Natural killer cell (primary cell): Measurements from ENCODE around the gene HOXC4. TPM values are rescaled to one million over a fixed set of nuclear protein-coding genes. Genes with fewer than 3 reads are reported as not detected.
"Not testable (repeated sequence)": the region's sequence is repeated elsewhere in the genome, so short reads cannot be mapped to it uniquely, and the experiment has no call there.

Experiments used
- ATAC-seq, 3 donors: fragments of 150-1000 bp in 2 of 3; fragments of 200-7000 bp in 1 of 3; cut with Tn5 transposase; 1 replicate in 1 of 3; 2 replicates in 2 of 3; pipeline ENCODE4 v1.10.0; 2021; ENCODE audit warnings: mild to moderate bottlenecking in 2 of 3, moderate library complexity in 2 of 3
- DNase-seq, 2 donors: peaks; one replicate each; pipeline versions ENCODE4 v3.0.0 to v3.0.0-alpha.2; 2013 to 2021; ENCODE audit warnings: mixed read lengths in 1 of 2
- H3K27ac ChIP-seq: one replicate; pipeline ENCODE4 v1.5.1; 2013; ENCODE audit warnings: mild to moderate bottlenecking, low read length
- H3K27me3 ChIP-seq: one replicate; pipeline ENCODE4 v1.6.1; 2013; ENCODE audit warnings: low read length; ENCODE audit not compliant: control insufficient read depth, insufficient read depth
- H3K36me3 ChIP-seq: one replicate; pipeline ENCODE4 v1.6.1; 2013; ENCODE audit warnings: low read length; ENCODE audit not compliant: control insufficient read depth, insufficient read depth
- H3K4me1 ChIP-seq: one replicate; pipeline ENCODE4 v1.6.1; 2013; ENCODE audit warnings: low read length; ENCODE audit not compliant: control insufficient read depth, insufficient read depth
- H3K4me3 ChIP-seq: one replicate; pipeline ENCODE4 v1.5.1; 2013; ENCODE audit warnings: low read length
- H3K9me3 ChIP-seq: one replicate; pipeline ENCODE4 v1.6.1; 2013; ENCODE audit warnings: low read length; ENCODE audit not compliant: control insufficient read depth, insufficient read depth
- H3K27ac Mint-ChIP-seq, 2 donors: one replicate each; pipeline ENCODE4 v1.8.0; 2022; ENCODE audit warnings: mild to moderate bottlenecking in 2 of 2, mixed read lengths in 2 of 2, moderate library complexity in 1 of 2
- H3K27me3 Mint-ChIP-seq, 2 donors: one replicate each; pipeline ENCODE4 v1.8.0; 2022; ENCODE audit warnings: low read depth in 2 of 2, mixed read lengths in 2 of 2
- H3K36me3 Mint-ChIP-seq: one replicate; pipeline ENCODE4 v1.8.0; 2022; ENCODE audit warnings: mixed read lengths
- H3K4me1 Mint-ChIP-seq, 2 donors: one replicate each; pipeline ENCODE4 v1.8.0; 2022; ENCODE audit warnings: mixed read lengths in 2 of 2
- H3K4me3 Mint-ChIP-seq: one replicate; pipeline ENCODE4 v1.8.0; 2022; ENCODE audit warnings: mild to moderate bottlenecking, moderate library complexity, mixed read lengths
- H3K9me3 Mint-ChIP-seq, 2 donors: one replicate each; pipeline ENCODE4 v1.8.0; 2022; ENCODE audit warnings: mixed read lengths in 2 of 2
- CTCF ChIP-seq: fragments of 200-600 bp; IDR thresholded peaks from one replicate; pipeline ENCODE4 v1.8.0; 2022; ENCODE audit warnings: antibody characterized with exemption
- whole genome bisulfite sequencing: methylation state at CpG from one replicate; pipeline ENCODE4 v1.1.7; 2013; ENCODE audit warnings: missing lambda C conversion rate; ENCODE audit not compliant: insufficient coverage; 5-methylcytosine and 5-hydroxymethylcytosine counted together
- intact Hi-C: fragments of 100-400 bp; cut with micrococcal nuclease; formaldehyde crosslinking; loops from one replicate; pipeline ENCODE4 v1.14.2; 2022
- total RNA-seq, 4 donors: library from RNA; stranded (reverse); fragments of 120-200 nt in 1 of 4; gene quantifications; one replicate each; pipeline versions ENCODE4 v1.2.3 to v1.2.4, GENCODE V29; 2013 to 2022

Gene HOXC4
- total RNA-seq, 3 donors from 2014 or later (not counting 1 experiment from before 2014, with no cell fraction given), result 0.95 to 3.2 (median 1.8) TPM

DNA sequence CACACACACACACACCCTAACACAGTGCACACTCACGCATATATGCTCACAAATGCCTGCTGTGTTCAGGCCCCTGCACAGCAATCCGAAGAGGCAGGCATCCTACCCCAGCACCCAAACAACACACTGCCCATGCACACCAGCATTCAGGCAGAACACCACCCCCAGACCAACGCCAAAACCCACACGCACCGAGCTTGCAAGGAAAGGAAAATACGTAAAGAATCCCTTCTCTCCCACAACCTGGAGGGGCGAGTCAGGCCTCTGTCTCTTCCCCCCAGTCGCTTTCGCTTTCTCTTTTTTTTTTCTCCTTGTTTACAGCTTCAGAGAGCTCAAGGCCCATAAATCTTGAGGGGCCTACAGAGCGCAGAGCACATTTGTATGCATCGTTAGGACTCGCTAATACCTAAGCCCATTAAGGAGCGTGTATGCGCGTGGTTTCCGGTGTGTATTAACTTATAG, 27.4 kb downstream of the HOXC4 start:
- intact Hi-C loops, result loop anchor here (10.0 kb wide), 1 partner anchor 46 kb away; the partner anchor contains the start of gene HOXC5
- H3K4me3 Mint-ChIP-seq, result peak overlapping the region; percentile 95
- H3K27me3 Mint-ChIP-seq, H3K9me3 ChIP-seq, H3K9me3 Mint-ChIP-seq, H3K36me3 Mint-ChIP-seq, H3K36me3 ChIP-seq, H3K27me3 ChIP-seq, ATAC-seq: not testable (repeated sequence)
- H3K4me1 Mint-ChIP-seq, result peaks cover 36 to 38% of the 10 kb centered on the region in 2 donors
- WGBS, result 7% methylated on average over 9 of the region's 16 CpGs
- H3K27ac Mint-ChIP-seq, result peak overlapping the region; percentile 90 to 99
- peak; percentile 28 to 64 for DNase-seq
- Histone ChIP-seq H3K4me3 (peak overlapping the region; percentile 41), H3K27ac (peak overlapping the region; percentile 82), H3K4me1 (peaks cover 22% of the 10 kb centered on the region)

DNA sequence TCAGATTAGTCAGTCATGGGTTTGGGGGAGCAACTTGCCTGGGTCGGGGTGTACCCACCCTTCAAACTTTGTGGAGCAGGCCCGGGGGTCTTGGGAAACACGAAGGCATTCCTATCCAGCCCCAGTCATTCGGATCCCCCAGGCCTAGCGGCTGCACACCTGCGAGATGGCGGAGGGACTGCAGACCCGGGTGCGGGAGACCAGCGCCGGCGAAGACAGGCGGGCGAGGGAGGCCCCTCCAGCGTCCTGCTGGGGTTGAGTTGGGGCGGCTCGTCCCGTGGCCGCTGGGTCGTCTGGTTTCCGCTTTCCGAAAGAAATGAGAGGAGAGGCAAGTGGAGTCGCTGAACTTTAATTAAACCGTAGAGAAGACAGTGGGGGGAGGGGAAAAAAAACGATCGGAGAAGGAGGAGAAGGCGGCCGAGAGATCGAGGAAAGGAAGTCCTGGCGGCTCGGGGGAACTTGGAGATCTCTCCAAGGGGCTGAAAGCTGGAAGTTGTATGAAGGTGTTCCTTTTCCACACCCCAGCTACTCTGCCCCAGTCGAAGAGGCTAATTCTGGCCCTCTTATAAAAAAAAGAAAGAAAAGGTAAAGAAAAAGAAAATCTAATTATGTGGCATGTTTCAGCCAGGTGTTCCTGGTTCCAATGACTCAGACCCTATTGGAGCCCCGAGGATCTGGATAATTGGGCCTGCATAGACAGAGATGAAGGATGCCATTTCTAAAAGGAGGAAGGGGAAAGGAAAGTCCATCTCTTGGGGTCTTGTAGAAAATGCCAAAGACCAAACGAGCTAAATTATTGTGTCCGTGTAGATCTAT, 28.2 kb downstream of the HOXC4 start:
- Histone ChIP-seq H3K4me3 (peak overlapping the region; percentile 41), H3K4me1 (peaks cover 22% of the 10 kb centered on the region), H3K27ac (peak overlapping the region; percentile 82)
- not testable (repeated sequence) for H3K27me3 ChIP-seq, H3K27me3 Mint-ChIP-seq, H3K9me3 ChIP-seq, H3K9me3 Mint-ChIP-seq, H3K36me3 ChIP-seq, H3K36me3 Mint-ChIP-seq, ATAC-seq
- peak overlapping the region; percentile 95 for H3K4me3 Mint-ChIP-seq
- peaks cover 36 to 38% of the 10 kb centered on the region in 2 donors for H3K4me1 Mint-ChIP-seq
- peak overlapping the region; percentile 90 to 99 for H3K27ac Mint-ChIP-seq
- WGBS, result 2% methylated on average over 30 of the region's 35 CpGs
- peak; percentile 35 to 57 for DNase-seq
- intact Hi-C loops, result loop anchor here (10.0 kb wide), 1 partner anchor 47 kb away; the partner anchor contains the start of gene HOXC5

DNA sequence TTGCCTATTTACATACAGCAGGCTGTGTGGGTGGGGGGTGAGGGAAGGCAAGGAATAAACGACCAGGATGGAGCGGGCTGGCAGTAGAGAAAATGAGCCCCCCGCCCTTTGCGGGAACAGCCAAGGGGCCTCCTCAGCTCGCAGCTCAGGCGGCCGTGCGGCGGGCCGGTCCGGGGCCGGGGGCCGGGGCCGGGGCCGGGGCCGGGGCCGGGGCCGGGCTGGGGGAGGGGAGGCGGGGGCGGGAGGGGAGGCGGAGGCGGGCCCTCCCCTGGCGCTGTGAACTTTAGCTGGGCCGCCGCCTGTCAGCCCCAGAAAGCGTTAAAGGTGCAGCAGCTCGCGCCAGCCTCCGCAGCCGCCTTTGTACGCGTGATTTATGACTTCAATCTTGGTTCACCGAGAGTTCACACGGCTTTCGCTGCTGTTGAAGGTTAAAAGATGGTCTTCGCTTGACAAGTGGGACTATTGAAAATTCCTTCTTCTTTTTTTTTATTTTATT, 28.8 kb downstream of the HOXC4 start:
- Histone ChIP-seq H3K4me3 (peak overlapping the region; percentile 41), H3K27ac (peak overlapping the region; percentile 82), H3K27me3 (no peaks in the 10 kb centered on the region), H3K4me1 (peaks cover 22% of the 10 kb centered on the region), H3K9me3 (no peaks in the 10 kb centered on the region), H3K36me3 (no peaks in the 10 kb centered on the region)
- TF ChIP-seq CTCF, result no peak
- Mint-ChIP-seq H3K4me3 (peak overlapping the region; percentile 95), H3K4me1 (peaks cover 36 to 38% of the 10 kb centered on the region in 2 donors), H3K9me3 (no peaks in the 10 kb centered on the region), H3K27me3 (peaks cover 7 to 8% of the 10 kb centered on the region in 2 donors), H3K36me3 (no peaks in the 10 kb centered on the region), H3K27ac (peak overlapping the region; percentile 90 to 99)
- peak in 2 of 3 donors; percentile 64 to 66 for ATAC-seq
- intact Hi-C loops, result loop anchor here (10.0 kb wide), 1 partner anchor 48 kb away; the partner anchor contains the start of gene HOXC5
- DNase-seq, result peak; percentile 61 to 70
- under 1% methylated on average over 29 of the region's 36 CpGs for WGBS

DNA sequence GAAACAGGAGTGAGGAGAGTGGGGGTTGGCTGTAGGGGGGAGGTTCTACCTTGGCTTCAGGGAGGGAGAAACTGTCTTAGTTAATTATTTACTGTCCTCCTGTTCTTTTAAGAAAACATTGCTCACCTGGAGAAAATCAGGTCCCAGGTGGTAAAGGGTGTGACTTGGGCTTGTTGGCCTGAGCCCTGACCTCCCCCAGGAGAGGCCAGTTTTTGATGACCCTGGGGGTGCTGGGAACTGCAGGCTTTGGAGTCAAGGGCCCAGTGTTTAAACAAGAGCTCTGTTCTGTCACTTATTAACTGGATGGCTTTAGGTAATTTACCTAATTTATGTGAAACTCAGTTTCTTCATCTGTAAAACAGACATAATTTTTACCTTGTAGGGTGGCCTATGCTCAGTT, 34.4 kb downstream of the HOXC4 start:
- not testable (repeated sequence) for ATAC-seq, H3K27ac Mint-ChIP-seq, H3K36me3 Mint-ChIP-seq, H3K4me1 ChIP-seq, H3K9me3 ChIP-seq, DNase-seq, H3K4me3 Mint-ChIP-seq, H3K4me3 ChIP-seq, H3K9me3 Mint-ChIP-seq, H3K27me3 ChIP-seq, H3K27ac ChIP-seq, H3K36me3 ChIP-seq
- intact Hi-C loops, result loop anchor here (10.0 kb wide), 1 partner anchor 53 kb away; the partner anchor contains the start of gene HOXC5
- Mint-ChIP-seq H3K4me1 (peaks cover 15 to 17% of the 10 kb centered on the region in 2 donors), H3K27me3 (peaks cover 32 to 48% of the 10 kb centered on the region in 2 donors)

GRCh38 chr12:54089465-54089864, 35.8 kb downstream of the HOXC4 start:
- H3K36me3 ChIP-seq, H3K27me3 ChIP-seq, H3K4me3 ChIP-seq, ATAC-seq, H3K27ac Mint-ChIP-seq, H3K36me3 Mint-ChIP-seq, H3K4me1 ChIP-seq, H3K9me3 ChIP-seq, H3K4me3 Mint-ChIP-seq, DNase-seq, H3K9me3 Mint-ChIP-seq, H3K27ac ChIP-seq: not testable (repeated sequence)
- Mint-ChIP-seq H3K4me1 (peaks cover 5 to 11% of the 10 kb centered on the region in 2 donors), H3K27me3 (peaks cover 38 to 56% of the 10 kb centered on the region in 2 donors)
- no CpG with 5 or more reads among the region's 6 CpGs for WGBS
- intact Hi-C loops, result loop anchor here (10.0 kb wide), 1 partner anchor 55 kb away; the partner anchor contains the start of gene HOXC5

- H3K9me3 Mint-ChIP-seq, H3K4me3 ChIP-seq, H3K27me3 ChIP-seq, H3K27ac Mint-ChIP-seq, ATAC-seq, H3K36me3 Mint-ChIP-seq, H3K4me1 ChIP-seq, intact Hi-C loops, H3K27ac ChIP-seq, H3K9me3 ChIP-seq, H3K36me3 ChIP-seq: not testable (repeated sequence)
- Mint-ChIP-seq H3K4me3 (peak overlapping the region; percentile 62), H3K4me1 (peaks cover 5 to 11% of the 10 kb centered on the region in 2 donors), H3K27me3 (peaks cover 38 to 62% of the 10 kb centered on the region in 2 donors)
- peak in 1 of 2 donors; percentile 25 for DNase-seq
- 3% methylated on average over 24 of the region's 37 CpGs for WGBS
Measured at GRCh38 chr12:54090312-54090711, 36.7 kb downstream of the HOXC4 start.

GRCh38 chr12:54092943-54093342, 39.3 kb downstream of the HOXC4 start:
- DNase-seq, H3K9me3 ChIP-seq, H3K36me3 Mint-ChIP-seq, H3K27ac Mint-ChIP-seq, H3K4me1 ChIP-seq, H3K4me3 Mint-ChIP-seq, intact Hi-C loops, H3K27me3 ChIP-seq, H3K27ac ChIP-seq, H3K4me3 ChIP-seq, ATAC-seq, H3K9me3 Mint-ChIP-seq, H3K36me3 ChIP-seq: not testable (repeated sequence)
- Mint-ChIP-seq H3K4me1 (peaks cover 5 to 11% of the 10 kb centered on the region in 2 donors), H3K27me3 (peaks cover 39 to 61% of the 10 kb centered on the region in 2 donors)
- 55% methylated on average over 2 of the region's 2 CpGs for WGBS
